GM19468 (cell line): ENCODE results near the gene NAPSA.
"Not testable (repeated sequence)": the region's sequence is repeated elsewhere in the genome, so short reads cannot be mapped to it uniquely, and the experiment has no call there.

Source experiments
- ATAC-seq: cut with Tn5 transposase; IDR thresholded peaks from one replicate; pipeline ENCODE4 v1.9.1; 2021; ENCODE audit warnings: mild to moderate bottlenecking, moderate library complexity, moderate number of reproducible peaks; ENCODE audit not compliant: unreplicated experiment; ENCODE audit errors: extremely low read depth

Gene NAPSA

GRCh38 chr19:50365434-50366306 lies at the start of gene NAPSA:
Gene NAPSA (minus strand): TSS chr19:50365639. CDS start chr19:50365621, 18 bp downstream.
- no peak for ATAC-seq

GRCh38 chr19:50413531-50413930 lies 48.1 kb upstream of the NAPSA start:
- ATAC-seq = no peak

GRCh38 chr19:50413096-50413495 lies 47.7 kb upstream of the NAPSA start:
- no peak for ATAC-seq

DNA sequence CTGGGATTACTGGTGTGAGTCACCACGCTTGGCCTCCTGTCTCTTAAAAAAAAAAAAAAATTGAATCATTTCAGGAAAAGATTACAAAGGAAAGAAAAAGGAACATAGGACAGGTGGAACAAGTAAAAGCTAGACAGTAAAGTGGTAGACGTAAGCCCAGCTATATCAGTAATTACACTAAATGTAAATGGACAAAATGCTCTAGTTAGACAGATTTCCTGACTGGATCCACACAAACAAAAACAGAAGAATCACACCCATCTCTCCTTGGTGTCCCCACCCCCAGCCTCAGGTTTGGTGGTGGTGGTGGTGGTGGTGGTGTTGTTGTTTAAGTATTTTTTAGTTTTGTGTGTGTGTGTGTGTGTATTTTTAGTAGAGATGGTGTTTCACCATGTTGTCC lies 47.0 kb upstream of the NAPSA start:
- no peak for ATAC-seq

DNA sequence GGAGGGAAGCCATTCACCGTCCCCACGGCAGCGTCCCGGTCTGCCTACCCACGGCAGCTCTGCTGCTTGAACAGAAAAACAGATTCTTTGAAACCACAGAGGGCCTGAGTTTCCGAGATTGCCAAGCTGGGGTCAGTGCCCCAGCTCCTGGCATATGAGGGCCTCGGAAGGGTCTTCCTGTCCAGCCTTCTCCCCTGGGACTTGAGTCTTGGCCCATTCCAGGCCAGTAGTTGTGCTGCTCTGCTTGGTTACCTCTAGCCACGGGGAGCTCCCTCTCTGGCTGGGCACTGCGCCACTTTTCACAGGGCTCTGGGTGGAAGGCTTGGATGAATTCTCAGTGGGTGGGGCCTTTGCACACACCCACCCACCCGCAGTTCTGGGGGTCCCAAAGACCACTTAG lies 44.7 kb upstream of the NAPSA start:
- ATAC-seq = no peak

- no peak for ATAC-seq
These were observed 43.9 kb upstream of the NAPSA start for GRCh38 chr19:50409347-50409746.

DNA sequence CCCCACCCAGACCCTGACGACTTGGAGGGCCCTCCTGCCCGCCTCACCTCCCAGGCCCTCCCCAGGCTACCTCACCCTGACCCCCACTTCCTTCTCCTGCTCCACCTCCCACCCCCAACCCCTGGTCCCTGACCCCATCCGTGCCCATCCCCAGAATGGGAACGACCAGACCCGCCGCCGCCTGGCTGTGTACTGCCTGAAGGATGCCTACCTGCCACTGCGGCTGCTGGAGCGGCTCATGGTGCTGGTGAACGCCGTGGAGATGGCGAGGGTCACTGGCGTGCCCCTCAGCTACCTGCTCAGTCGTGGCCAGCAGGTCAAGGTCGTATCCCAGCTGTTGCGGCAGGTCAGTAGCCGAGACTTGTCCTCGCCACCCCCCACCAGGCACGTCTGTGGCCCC lies 41.4 kb upstream of the NAPSA start:
- no peak for ATAC-seq

DNA sequence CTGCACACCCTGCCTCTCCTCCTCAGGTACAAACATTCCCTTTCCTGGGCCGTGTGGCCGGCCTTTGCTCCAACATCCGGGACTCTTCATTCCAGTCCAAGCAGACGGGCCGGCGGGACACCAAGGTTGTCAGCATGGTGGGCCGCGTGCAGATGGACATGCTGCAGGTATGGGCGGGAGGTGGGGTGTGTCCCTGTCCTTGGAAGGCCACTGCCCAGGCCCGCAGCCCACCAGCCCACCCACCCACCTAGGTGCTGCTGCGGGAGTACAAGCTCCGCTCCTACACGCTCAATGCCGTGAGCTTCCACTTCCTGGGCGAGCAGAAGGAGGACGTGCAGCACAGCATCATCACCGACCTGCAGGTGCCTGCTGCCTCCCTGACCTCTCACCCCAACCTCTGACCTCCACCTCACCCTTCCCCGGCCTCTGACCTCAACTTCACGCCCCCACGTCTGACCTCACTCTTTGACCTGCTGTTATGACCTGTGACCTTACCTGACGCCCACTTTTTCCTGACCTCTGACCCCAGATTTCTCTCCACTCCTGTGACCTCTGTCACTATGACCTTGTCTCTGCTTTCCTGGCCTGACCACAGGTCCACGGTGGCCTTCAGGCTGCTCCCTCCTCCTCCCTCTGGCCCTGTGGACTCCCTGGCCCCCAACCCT lies 40.8 kb upstream of the NAPSA start:
- ATAC-seq = no peak

DNA sequence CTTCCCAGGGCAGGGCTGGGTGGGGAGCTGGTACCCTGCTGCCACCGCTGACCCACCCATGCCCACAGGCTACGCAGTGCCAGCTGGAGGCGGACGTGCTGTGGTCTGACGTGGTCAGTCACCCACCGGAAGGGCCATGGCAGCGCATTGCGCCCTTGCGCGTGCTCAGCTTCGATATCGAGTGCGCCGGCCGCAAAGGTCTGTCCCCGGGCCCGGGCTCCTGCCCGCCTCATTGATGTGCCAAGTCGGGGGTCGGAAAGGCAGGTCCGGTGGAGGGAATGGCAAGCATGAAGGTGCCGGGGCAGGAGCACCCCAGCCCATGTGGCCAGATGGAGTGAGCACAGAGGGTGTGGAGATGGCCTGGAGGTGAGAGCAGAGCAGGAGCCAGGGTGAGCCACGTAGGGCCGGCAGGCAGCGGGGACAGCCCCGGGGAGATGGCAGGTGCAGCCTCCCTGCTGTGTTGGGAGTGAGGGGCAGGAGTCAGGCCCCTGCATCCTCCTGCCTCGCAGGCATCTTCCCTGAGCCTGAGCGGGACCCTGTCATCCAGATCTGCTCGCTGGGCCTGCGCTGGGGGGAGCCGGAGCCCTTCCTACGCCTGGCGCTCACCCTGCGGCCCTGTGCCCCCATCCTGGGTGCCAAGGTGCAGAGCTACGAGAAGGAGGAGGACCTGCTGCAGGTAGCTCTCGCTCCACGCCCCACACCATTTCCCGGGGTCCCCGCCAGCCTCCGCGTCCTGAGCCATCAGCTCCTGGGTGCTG lies 37.3 kb upstream of the NAPSA start:
- ATAC-seq = no peak

- no peak for ATAC-seq
These were observed 36.4 kb upstream of the NAPSA start for GRCh38 chr19:50401605-50402450.

- ATAC-seq = no peak
These were observed 33.9 kb upstream of the NAPSA start for GRCh38 chr19:50399368-50399745.

DNA sequence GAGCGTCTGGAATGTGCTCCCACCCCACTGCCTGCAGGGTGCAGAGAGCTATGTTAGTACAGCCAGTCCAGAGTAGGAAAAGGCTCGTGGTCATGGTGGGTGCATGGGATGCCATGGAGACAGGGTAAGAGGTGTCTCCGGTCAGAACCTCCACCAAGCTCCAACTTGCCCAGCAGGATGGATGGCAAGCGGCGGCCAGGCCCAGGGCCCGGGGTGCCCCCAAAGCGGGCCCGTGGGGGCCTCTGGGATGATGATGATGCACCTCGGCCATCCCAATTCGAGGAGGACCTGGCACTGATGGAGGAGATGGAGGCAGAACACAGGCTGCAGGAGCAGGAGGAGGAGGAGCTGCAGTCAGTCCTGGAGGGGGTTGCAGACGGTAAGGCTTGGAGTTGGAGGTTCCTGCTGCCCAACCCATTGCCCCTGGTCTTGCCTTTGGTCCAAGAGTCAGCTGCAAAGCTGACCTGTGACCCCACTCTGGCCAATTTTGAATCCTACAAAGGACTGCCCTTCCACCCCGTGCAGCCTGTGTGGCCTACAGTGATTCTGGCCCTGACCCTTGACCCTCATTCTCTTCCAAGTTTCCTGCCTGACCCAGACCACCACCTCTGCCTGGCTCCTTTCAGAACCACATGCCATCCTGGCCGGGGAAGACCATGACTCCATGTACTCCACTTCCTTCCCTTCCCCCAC lies 33.4 kb upstream of the NAPSA start:
- no peak for ATAC-seq

DNA sequence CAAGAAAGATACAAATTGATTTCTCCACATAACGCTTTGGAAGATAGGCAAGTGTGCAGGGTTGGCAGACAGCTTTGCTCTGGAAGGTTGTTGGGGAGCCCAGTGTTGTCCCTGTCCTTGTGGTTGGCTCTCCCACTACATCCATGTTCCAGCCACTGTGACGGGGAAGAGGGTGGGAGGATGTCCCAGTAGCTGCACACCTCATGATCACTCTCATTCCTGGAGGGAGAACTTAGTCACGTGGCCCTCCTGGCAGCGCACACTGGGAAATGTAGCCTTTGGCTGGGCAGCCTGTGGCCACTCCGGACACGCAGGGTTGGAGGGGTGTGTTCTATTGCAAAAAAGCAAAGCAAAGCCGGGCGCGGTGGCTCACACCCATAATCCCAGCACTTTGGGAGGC lies 28.6 kb upstream of the NAPSA start:
- ATAC-seq = no peak

- no peak for ATAC-seq
These were observed 28.1 kb upstream of the NAPSA start for GRCh38 chr19:50393589-50393988.

- no peak for ATAC-seq
These were observed 27.3 kb upstream of the NAPSA start for GRCh38 chr19:50392759-50393158.

DNA sequence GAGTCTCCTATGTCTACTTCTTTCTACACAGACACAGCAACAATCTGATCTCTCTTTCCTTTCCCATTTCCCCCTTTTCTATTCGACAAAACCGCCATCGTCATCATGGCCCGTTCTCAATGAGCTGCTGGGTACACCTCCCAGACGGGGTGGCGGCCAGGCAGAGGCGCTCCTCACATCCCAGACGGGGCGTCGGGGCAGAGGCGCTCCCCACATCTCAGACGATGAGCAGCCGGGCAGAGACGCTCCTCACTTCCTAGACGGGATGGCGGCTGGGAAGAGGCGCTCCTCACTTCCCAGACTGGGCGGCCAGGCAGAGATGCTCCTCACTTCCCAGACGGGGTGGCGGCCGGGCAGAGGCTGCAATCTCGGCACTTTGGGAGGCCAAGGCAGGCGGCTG lies 25.5 kb upstream of the NAPSA start:
- ATAC-seq = not testable (repeated sequence)

DNA sequence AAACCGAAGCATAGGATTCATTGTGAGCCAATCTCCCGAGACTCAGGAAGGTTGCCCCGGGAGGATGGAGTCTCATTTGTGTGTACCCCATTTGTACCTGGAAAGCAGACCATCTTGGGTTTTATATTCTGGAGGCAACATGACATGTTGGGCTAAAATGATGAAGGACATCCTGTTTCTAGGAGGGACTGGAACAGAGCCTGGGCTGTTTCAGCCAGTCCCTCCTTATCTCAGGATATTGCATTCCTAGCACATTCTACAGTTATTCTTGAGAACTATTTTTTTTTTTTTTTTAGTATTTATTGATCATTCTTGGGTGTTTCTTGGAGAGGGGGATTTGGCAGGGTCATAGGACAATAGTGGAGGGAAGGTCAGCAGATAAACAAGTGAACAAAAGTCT lies 24.9 kb upstream of the NAPSA start:
- not testable (repeated sequence) for ATAC-seq

GRCh38 chr19:50387868-50388245 lies 22.4 kb upstream of the NAPSA start:
- no peak for ATAC-seq

GRCh38 chr19:50387176-50387867 lies 21.9 kb upstream of the NAPSA start:
- no peak for ATAC-seq
